NCI-H187 treated with DMSO at 0.1 percent for 48 hours (cell line): ENCODE data around the gene DGLUCY.
A peak's percentile ranks its signal among the peaks of the same experiment; 100 is the strongest.
"Not testable (repeated sequence)": the region's sequence is repeated elsewhere in the genome, so short reads cannot be mapped to it uniquely, and the experiment has no call there.

Experiments used
- DNase-seq: peaks from one replicate; lab custom pipeline; 2025; lab: John Stamatoyannopoulos, UW

The DGLUCY gene

DNA sequence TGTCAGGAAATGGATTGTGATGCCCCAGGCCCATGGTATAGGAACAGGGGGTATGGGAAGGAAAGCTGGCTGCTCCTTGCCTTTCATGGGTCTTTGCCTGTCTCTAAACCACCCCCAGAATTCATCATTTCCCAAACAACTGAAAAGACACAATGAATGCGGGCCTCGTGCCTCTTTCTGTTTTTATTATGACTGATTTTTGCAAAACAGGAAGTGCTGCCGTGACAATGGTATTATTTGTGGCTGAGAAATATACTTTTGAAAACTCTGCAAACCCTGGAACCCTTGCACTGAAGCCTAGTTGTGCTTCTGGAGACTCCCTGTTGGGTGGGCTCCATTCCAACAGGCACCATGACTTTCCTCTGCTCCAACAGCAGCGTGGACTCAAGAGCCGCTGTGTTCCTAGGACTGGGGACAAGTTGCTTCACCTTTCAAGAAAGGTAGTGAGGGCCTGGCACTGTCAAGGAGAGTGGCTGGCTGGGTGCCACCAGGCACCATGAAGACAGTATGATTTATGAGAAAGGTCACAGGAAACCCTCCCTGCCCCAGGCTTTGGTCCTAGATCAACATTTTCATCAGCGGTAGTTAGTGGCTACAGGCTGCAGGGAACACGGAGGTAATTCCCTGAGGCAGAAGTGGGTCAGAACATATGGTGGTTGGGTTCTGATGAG lies 4.8 kb upstream of the DGLUCY start:
- no peak for DNase-seq

DNA sequence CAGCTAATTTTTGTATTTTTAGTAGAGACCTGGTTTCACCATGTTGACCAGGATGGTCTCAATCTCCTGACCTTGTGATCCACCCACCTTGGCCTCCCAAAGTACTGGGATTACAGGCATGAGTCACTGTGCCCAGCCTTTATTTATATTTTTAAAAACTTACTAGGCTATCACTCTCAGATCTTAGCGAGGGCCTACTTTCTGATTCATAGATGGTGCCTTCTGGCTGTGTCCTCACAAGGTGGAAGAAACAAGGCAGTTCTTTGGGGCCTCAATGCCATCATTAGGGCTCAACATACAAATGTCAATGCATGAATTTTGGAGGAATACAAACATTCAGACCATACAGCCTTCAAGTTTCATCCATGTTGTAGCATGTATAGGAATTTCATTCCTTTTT lies 2.4 kb upstream of the DGLUCY start:
- DNase-seq: no peak

DNA sequence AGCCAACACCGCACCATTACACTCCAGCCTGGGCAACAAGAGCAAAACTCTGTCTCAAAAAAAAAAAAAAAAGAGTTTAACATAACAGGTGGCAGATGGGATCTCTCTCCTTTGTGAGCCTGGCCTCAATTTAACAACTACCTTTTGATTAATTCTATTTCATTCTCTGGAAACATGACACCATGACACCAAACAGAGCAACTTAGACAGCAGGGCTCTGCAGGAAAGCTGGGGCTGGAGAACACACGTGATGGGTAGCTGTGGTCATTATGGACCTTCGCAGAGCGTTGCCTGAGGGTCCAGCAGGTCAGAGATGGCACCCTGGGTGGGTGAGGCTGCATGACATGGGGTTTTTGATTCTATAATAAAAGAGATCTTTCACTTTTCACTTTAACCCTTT lies 1.7 kb upstream of the DGLUCY start:
- no peak for DNase-seq

DNA sequence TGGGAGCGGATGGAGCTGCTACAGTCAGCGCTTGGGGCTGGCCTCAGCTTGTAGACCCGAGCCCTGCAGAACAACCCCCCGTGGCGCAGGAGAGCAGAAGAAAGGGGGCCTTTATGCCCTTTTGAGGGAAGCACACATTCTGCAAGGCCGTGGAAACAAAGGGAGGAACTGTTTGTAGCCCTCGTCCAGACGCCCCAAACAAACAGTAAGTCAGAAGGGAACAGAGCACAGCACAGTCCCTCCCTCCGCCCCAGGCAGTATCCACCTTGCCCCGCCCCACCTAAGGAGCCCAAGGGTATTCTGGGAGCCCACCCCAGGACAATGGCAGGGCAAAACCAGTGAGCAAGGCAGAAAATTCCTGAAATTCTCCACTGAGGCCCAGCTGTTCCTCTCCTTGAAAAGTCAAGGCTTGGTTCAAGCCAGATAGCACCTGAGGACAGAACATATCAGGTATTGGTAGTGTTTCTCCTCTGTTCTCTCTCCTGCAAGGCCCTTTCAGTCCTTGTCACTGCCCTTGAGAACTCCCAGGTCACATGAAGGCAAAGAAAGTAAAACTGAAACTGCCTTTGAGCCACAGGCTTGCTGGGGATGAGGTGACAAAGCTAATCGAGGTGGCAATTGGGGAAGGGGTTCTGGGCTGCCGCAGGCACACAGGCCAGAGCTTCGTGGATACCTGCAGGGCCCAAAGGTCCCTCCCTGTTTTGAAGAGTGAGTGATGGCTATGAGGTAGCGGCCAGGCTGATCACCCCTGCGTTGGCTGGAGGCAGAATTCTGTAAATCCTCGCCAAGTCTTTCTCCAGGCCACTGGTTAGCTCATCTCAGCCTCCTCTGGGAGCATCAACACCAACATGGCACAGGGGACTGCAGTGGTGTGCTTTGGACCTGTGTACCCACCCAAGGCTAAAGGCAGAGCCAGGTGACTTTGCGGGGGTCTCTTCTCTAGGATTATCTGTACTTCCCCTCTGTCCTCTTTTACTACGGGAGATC lies 499 bp downstream of the DGLUCY start:
- peak; percentile 45 for DNase-seq

DNA sequence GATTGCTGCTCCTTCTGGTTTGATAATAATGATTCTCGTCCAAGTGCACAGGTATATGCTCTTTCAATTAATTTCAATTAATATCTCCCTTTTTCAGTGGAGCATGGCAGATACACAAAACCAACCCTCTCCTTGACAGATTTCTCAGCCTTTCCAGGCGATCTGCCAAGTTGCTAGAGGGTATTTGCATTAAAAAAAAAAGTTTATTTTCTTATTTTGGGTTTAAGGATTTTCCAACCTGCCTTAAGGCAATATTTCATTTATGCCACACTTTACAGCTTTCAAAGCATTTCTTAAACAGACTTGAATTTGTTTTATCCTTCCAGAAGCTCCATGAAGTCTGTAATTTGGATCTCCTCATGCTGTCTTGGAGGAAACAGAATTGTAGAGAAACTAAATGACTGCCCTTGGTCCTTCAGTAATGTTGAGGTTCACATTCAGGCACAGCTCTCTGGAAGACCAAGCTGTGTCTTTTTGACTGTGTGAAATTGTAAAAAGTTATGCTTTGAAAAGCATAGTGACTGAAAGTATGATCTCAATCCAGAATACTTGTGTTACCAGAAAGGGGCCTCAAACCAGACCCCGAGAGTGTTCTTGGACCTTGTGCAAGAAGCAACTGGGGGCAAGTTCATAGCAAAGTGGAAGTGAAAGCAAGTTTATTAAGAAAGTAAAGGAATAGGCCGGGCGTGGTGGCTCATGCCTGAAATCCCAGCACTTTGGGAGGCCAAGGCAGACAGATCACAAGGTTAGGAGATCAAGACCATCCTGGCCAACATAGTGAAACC lies 2.3 kb downstream of the DGLUCY start:
- DNase-seq: no peak

DNA sequence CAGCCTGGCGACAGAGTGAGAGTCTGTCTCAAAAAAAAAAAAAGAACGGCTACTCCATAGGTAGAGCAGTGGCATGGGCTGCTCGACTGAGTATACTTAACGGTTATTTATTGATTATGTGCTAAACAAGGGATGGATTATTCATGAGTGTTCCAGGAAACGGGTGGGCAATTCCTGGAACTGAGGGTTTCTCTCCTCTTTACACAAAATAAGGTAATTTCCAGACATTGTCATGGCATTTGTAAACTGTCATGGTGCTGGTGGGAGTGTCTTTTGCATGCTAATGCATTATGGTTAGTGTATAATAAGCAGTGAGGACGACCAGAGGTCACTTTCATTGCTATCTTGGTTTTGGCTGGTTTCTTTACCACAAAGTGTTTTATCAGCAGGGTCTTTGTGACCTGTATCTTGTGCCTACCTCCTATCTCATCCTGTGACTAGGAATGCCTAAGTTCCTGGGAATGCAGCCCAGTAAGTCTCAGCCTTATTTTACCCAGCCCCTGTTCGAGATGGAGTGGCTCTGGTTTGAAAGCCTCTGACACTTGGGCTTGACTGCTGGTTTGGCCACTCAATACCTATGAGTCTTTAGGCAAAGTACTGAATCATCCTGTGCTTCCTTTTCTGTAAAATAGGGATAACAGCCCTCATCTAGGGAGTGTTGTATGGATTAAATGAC lies 3.2 kb downstream of the DGLUCY start:
- DNase-seq: no peak

DNA sequence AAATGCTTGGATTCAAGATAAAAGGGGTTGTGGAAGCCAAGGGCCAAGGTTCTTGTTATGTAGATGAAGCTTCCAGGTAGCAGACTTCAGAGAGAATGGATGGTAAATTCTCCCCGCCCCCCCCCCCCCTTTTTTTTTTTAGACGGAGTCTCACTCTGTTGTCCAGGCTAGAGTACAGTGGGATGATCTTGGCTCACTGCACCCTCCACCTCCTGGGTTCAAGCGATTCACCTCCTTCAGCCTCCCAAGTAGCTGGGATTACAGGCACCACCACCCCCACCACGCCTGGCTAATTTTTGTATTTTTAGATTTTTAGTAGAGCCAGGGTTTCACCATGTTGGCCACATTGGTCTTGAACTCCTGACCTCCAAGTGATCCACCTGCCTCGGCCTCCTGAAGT lies 4.1 kb downstream of the DGLUCY start:
- DNase-seq: no peak

DNA sequence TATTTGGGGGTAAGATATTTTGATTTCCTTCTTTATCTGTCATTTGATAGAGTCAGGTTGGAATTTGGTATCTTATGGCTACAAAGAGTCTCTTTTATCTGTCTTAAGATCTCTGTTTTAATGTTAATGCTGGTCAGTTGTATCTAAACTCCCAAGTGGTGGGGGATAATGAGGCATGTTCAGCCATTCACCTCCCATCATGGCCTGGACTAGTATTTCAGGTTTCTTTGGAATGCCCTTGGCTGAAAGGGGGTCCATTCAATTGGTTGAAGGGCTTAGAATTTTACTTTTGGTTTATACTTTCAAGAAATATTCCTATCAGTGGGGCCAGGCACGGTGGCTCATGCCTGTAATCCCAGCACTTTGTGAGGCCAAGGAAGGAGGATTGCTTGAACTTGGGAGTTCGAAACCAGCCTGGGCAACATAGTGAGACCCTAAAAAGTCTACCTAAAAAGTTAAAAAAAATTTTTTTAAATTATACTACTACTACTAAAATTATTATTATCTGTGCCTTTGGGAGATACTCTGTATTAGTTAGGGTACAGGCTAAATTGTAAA lies 4.7 kb downstream of the DGLUCY start:
- no peak for DNase-seq

DNA sequence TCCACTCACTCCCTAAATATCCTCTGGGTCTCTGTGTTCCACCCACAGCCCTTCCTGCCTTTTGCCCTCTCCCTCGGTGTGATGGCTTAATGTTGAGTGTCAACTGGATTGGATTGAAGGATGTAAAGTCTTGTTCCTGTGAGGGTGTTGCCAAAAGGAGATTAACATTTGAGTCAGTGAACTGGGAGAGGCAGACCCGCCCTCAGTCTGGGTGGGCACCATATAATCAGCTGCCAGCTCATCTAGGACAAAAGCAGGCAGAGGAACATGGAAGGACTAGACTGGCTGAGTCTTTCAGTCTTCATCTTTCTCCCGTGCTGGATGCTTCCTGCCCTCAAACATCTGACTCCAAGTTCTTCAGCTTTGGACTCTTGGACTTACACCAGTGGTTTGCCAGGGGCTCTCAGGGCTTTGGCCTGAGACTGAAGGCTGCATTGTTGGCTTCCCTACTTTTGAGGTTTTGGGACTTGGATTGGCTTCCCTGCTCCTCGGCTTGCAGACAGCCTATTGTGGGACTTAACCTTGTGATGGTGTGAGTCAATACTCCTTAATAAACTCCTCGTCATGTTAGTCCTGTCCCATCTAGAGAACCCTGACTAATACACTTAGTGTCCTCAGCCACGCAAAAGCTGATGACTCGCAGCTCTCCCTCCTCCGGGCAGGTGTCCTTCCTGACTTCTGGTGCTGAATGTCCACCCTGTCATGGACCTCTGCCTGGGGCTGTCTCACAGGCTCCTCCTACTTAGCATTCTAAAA lies 5.9 kb downstream of the DGLUCY start:
- DNase-seq: no peak

DNA sequence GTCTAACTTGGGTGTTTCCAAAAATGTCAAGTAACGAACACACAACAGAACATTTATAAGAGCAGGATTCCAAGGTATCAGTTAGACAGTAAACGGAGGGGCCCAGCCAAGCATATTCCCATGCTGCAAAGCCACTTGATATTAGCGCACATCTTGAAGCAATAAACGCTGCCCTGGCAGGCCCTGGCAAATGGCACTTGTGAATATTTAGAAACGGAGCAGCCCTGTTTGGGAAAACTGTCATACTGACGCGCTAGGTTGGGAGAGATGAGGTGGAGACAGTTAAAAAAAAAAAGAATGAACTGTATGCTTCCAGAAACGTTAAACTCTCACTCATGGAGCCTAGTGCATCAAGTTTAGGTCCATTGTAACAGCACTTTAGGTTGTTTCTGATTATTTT lies 9.3 kb downstream of the DGLUCY start:
- DNase-seq: no peak

DNA sequence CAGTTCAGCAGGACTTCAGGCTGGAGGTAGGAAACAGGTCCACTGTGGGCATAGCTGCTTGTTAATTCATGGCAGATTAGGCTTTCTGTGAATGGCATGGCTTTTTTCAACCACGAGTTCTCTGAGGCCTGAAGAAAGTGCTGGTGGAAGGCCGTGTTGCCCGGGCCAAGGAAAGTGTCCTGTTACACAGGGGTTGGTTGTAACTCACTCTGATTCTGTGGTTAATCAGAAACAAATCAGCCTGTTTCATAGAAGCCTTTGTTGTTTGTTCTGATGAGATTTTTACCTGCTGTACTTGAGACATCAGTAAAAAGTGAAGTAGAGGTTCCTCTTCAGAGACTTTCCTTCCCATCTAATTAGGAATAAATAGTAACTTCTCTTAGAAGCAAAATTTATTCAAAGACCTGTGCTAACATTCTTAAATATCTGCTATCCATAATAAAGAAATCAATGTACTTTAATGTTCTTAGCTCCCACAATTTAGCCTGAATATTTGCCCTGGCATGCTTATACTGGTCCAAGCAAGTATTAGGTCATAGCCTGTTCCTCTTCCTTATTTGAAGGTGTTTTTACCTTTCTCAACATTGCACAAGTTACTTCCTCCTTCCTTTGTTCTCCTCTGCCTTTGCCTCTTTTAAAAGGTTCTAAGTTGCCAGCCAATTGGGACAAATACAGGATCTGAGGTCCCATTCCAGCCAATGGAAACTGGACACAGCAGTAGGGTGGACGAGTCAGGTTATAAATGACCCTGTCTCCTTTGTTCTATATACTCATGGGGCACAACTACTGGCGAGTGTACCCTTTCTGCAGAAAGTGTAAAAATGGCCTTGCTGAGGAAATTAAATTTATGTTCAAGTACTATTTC lies 10.8 kb downstream of the DGLUCY start:
- not testable (repeated sequence) for DNase-seq

DNA sequence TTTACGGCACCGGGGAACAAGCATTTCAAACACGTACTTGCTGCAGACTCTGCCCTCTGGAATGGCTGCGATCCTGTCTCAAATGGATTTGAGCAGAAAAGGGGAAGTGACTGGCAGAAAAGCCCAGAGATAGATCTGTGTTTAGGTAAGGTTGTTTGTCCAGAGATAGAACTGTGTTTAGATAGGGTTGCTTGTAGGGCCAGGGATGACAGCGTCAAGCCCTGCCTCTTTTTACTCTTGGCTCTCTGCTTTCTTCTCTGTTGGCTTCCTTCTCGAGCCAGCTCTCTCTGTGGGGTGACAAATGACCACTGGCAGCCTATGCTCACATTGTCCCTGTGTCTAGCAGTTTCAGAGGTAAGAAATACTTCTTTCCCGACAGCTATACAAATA lies 11.4 kb downstream of the DGLUCY start:
- DNase-seq: no peak

DNA sequence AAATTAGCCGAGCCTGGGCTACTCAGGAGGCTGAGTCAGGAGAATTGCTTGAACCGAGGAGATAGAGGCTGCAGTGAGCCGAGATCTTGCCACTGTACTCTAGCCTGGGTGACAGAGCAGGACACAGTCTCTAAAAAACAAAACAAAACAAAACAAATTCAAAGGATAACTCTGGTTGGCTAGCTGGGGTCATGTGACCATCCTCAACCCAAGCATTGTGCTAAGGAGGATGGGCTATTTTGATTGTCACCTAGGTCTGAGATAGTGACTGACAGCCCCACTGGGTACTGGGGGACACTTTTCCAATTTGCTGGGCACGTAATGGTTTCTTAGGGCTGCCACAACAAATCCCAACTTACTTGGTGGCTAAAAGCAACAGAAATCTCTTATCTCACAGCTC lies 11.9 kb downstream of the DGLUCY start:
- DNase-seq: no peak

DNA sequence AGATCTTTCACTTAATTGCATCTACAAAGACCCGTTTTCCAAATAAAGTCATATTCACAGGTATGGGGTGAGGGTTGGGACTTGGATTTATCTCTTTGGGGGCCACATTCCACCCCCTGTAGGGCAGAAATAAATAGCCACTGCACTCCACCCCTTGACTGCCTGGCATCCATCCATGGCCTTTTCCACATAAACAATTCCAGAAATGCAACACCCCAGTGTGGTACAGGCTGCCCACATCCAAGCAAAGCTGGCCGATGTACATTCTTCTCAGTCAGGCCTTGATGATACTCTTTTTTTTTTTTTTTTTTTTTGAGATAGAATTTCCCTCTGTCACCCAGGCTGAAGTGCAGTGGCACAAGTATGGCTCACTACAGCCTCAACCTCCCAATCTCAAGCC lies 12.9 kb downstream of the DGLUCY start:
- no peak for DNase-seq

DNA sequence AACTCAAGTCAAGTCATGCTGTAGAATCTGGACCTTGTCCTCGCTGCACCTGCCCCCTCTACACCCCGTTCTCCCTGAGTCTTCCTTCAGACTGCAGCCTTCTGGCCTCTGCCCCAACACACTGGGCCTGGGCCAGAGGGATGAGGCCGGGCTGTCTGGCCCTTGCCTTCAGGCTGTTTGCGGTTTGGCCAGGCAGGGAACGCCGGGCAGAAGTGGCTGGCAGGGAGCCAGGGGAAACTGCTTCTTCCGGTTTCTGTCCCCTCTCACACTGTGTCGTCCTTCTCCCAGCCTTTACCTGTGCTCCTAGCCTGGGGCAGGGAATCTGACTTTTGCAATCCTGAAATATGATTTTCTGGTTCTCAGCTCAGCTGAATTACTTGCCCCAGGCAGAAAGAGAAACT lies 13.5 kb downstream of the DGLUCY start:
- no peak for DNase-seq

DNA sequence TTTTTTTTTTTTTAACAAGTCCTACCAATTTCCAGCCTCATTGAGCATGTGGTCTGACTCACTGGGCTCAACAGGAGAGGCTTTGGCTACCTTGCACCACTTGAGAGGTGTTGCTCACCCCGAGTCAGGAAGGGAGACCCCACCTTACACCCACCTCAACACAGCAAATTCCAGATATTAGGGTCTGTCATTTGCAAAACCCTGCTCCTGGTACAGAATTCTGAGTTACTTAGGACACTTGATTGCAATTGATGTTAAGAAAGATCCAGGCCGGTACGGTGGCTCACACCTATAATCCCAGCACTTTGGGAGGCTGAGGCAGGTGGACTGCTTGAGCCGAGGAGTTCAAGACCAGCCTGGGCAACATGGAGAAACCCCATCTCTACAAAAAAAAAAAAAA lies 14.1 kb downstream of the DGLUCY start:
- no peak for DNase-seq

DNA sequence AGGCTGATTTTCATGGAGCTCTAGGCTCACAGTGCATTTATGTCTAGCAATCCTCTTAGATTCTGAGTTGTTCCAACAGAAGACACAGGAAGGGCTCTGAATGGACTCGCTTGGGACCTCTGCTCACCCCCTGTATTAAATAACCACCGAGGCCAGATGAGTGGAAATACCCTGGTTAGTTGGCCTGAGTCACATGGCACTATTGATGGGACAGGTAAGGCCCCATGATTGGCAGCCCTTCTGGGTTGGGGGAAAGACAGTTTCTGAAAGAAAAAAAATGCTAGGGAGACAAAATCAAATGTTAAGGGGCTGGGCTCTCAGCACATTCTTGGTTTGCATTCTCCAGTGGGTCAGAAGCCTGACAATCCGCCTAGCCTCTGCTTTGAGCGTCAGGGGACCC lies 14.8 kb downstream of the DGLUCY start:
- DNase-seq: no peak

DNA sequence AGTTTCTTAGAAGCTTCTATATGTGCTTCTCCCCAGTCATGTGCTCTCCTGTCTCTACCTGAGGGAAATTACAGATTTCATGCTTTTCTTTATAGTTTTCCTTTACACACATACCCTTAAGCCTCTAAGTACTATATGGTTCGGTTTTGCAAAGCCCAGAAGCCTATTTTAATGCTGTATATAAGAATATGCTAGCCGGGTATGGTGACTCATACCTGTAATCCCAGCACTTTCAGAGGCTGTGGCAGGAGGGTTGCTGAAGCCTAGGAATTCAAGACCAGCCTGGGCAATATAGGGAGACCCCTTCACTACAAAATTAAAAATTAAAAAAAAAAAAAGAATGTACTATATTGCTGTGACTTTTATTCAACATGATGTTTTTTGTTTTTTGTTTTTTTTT lies 15.4 kb downstream of the DGLUCY start:
- no peak for DNase-seq

DNA sequence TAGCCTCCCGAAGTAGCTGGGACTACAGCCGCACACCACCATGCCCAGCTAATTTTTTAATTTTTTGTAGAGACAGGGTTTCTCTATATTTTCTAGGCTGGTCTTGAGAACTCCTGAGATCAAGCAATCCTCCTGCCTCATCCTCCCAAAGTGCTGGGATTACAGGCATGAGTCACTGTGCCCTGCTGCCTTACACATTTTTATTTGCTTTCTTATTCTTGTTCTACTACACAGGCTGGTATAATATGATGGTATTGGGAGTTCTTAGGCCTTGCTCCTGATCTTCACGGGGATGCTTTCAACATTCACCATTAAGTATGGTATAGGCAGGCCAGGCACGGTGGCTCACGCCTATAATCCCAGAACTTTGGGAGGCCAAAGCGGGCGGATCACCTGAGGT lies 21.2 kb downstream of the DGLUCY start:
- no peak for DNase-seq
